NCI-H526 (cell line): ENCODE results near the gene ATOSB.
"Not testable (repeated sequence)": the region's sequence is repeated elsewhere in the genome, so short reads cannot be mapped to it uniquely, and the experiment has no call there.

Experiments
- DNase-seq, 2 experiments: peaks; one replicate each; lab custom pipeline; 2025; lab: John Stamatoyannopoulos, UW

ATOSB gene

DNA sequence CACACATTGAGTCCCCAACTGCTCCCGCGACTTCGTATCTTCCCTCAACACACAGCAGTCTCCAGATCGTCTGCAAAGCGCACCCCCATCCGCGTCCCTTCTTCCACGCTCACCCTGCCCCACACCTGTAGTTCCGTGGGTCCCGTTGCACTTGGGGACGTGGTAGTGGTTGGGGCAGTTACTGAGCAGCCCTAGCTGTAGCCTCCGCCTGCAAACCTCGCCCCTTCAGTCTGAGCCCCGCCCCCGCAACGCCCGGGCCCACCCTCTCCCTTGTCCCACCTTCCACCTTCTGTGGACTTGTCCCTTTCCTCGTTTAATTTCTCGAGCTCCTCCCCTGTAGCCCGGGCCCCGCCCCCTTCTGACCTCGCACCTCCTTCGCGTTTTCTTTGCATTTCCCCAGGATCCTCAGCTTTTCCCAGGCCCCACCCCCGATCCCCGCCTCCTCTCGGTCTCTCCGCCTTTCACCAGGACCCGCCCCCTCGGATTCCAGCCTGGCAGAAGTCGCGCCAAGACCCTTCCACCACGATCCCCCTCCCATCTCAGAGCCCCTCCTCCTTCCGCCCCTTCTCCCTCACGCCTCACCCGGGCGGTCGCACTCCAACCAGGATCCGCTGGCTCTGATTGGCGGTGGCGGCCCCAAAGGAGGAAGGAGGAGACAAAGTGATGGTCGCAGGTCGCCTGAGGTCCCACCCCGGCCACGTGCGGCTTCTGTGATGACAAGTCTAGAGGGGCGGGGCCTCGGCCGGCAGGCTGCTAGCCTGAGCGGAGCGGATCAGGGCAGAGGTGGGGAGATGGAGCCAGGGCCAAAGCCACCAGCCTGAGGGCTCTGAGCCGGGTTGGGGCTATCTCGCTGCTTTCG is at the start of gene ATOSB:
Gene ATOSB, minus strand, starts transcription at position 183 of the 859 bp plus-strand sequence. CDS start 7,588 bp downstream, outside the sequence.
- DNase-seq, result peak; percentile 90 to 93

GRCh38 chr9:35164711-35165110 is 49.0 kb upstream of the ATOSB start:
- DNase-seq, result no peak

DNA sequence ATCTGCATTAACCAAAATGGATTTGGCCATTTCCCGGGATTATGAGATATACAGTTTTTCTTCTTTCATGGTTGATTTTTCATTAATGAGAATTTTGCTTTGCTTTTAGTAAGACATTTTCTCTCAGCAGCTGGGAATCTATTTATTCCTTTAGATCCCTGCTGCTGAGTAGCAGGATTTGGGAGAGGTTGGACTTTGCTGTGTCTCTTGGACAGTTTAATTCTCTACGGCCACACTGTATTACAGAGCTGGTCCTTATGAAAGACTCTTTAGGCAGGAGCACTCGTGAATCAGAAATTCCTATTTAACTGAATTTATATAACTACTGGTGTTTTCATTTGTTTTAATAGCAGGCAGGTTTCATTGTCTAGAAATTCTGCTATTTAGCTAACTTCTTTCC is 47.8 kb upstream of the ATOSB start:
- DNase-seq, result no peak

GRCh38 chr9:35162605-35163315 is 47.1 kb upstream of the ATOSB start:
- no peak for DNase-seq

DNA sequence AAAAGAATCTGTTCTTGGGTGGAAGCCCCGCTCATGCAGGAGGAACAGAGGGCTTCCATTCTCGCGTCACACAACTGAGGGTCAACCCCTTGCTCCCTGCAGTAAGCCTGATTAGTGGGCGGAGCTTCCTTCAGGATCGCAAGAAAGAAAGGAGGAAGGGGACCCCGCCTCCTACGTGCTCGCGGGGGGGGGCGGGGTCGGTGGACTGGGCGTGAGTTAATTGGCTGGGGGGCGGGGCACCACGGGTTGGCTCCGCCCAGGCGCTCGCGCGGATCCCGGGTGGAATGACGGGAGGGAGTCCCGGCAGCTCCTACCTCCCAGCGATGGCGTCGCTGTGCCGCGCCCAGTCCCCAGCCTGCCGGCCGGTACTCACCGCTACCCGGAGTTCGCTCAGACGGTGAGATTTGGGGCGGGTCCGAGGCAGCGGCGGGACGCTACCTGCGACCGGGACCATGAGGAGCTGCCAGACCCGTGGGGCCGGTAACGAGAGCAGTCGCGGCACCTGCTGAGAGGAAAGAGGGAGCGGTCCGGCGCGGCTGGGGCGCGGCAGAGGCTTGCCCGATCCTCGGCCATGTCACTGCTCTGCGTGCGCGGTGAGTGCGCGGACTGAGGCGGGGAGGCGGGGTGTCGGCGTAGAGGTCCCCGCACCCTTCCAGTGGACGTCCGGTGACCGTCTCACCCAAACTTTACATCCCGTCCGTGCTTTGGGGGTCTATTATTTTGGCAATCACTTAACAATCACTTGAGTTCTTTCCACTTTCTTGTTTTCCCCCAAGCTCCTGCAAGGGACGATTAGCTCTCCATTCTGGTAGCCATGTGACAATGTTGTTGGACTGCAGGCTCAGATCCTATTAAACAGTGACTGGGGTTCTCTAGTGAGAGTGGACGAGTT is 46.3 kb upstream of the ATOSB start, which contains the start of gene UNC13B:
Gene UNC13B, plus strand, starts transcription at position 297 of the 892 bp plus-strand sequence. Its CDS starts 275 bp downstream, at position 572.
- peak; percentile 91 to 98 for DNase-seq

DNA sequence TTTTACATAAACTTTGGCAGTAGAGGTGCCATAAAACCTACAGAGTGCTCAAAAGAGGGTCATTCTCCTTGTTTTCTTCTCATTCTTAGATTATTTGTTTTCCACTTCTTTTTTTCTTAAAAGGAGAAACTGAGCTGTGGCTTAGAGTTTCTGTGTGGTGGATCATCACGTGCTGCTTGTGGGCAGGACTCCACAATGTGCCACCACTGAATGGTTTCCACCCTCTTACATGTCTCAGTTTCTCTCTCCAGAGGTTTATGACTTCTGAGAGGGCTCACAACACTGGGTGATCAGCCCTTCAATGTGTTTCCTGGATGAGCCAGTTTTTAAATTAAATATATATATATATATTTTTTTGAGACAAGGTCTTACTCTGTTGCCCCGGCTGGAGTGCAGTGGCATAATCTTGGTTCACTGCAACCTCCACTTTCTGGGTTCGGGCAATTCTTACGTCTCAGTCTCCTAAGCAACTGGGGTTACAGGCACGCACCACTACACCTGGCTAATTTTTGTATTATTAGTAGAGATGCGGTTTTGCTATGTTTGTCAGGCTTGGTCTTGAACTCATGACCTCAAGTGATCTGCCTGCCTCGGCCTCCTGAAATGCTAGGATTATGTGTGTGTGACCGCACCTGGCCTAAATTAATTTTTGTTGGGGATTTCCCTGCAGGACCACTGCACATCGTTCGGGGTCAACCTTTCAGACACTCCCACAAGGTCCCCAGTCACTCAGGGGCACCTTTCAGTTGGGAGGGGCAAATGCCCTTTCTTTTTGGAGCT is 43.0 kb upstream of the ATOSB start:
- no peak for DNase-seq

DNA sequence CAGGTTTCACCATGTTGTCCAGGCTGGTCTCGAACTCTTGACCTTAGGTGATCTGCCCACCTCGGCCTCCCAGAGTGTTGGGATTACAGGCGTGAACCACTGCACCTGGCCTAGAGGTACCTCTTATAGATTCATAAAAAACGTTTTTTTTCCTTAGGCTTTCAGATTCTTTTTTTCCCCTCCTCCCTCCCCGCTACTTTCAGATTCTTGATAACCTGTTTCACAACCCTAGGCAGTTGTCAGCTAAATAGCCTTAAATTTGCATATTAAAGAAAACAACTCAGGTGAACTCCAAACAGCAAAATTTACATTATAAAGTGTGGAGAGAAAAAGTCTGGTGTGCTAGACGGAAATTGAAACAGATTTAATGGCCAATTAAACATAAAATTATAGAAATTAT is 42.2 kb upstream of the ATOSB start:
- DNase-seq, result peak in 1 of 2 experiments; percentile 5

GRCh38 chr9:35156781-35157180 is 41.1 kb upstream of the ATOSB start:
- no peak for DNase-seq

GRCh38 chr9:35152926-35153325 is 37.3 kb upstream of the ATOSB start:
- no peak for DNase-seq

DNA sequence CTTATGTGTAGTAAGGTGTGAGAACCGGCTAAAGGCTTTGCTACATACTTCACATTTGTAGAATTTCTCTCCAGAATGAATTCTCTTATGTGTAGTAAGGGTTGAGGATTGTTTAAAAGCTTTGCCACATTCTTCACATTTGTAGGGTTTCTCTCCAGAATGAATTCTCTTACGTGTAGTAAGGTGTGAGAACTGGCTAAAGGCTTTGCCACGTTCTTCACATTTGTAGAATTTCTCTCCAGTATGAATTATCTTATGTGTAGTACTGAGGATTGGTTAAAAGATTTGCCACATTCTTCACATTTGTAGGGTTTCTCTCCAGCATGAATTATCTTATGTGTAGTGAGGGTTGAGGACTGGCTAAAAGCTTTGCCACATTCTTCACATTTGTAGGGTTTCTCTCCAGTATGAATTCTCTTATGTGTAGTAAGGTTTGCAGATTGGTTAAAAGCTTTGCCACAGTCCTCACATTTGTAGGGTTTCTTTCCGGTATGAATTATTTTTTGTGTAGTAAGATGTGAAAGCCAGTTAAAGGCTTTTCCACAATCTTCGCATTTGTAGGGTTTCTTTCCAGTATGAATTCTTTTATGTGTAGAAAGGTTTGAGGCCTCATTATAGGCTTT is 32.4 kb upstream of the ATOSB start:
- not testable (repeated sequence) for DNase-seq

DNA sequence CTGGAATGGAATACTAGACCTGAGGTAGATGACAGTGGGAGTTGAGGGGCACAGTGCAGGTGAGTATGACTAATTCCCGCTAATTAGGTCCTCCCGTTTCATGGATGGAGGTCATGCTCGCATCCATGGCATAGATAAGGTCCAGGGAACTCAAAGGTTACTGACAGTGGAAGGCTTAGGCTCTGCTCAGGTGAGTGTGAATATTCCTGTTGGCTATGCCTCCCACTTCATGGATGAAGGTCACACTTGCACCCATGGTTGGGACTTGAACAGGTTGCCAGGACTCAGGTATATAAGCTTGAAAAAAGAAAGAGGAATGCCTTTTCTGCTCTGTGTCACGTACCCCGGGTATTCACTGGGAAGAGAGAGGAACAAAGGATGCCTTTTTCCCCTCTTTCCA is 26.4 kb upstream of the ATOSB start:
- DNase-seq, result no peak

- DNase-seq, result no peak
Observed at GRCh38 chr9:35140093-35140492, 24.4 kb upstream of the ATOSB start.

DNA sequence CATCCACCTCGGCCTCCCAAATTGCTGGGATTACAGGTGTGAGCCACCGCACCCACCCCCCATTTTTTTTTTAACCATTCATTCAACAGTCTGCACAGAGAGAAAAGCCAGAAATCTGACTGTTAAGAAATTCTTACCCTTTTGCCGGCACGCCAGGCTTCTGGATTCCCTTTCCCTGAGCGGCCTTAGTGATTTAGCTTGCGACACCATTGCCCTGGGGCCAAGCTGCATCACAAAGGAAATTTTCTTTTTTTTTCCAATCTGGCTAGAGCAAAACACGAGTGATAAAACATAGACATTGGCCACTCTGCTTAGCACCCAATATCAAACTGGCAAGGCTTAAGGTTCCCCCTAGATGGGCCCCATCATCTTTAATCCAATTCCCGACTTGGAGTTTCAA is 21.2 kb upstream of the ATOSB start:
- DNase-seq, result no peak

DNA sequence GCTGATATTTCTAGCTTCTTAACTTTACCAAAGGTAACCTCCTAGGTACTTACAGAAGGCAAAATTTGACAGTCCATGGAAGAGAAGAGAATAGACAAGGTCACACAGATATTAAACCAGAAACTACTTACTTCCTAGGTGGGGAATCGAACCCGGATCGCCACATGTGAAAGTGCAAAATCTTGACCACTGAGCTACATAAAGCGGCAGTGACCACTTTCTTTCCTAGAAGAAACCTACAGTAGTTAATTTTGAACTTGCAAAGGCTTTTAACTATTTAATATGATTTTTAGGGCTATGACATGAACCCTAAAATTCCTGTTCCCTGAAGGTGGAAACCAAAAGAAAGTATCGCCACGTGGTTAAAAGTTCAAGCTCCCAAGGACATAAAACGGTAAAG is 20.3 kb upstream of the ATOSB start:
- DNase-seq, result no peak

GRCh38 chr9:35134920-35135319 is 19.3 kb upstream of the ATOSB start:
- no peak for DNase-seq

GRCh38 chr9:35116898-35117551 is 1.4 kb upstream of the ATOSB start:
- peak; percentile 81 to 96 for DNase-seq

GRCh38 chr9:35116539-35116897 is 856 bp upstream of the ATOSB start:
- no peak for DNase-seq

- peak in 1 of 2 experiments; percentile 26 for DNase-seq
Observed at GRCh38 chr9:35114840-35115628, 628 bp downstream of the ATOSB start.

- DNase-seq, result peak; percentile 47 to 70
Observed at GRCh38 chr9:35114113-35114839, 1.4 kb downstream of the ATOSB start.
